Measurements from ENCODE around the gene TMEM272. TPM values are rescaled to one million over a fixed set of nuclear protein-coding genes. Genes with fewer than 3 reads are reported as not detected.

The TMEM272 gene
- total RNA-seq, 1 donor from 2014 or later = 2.9 TPM

DNA sequence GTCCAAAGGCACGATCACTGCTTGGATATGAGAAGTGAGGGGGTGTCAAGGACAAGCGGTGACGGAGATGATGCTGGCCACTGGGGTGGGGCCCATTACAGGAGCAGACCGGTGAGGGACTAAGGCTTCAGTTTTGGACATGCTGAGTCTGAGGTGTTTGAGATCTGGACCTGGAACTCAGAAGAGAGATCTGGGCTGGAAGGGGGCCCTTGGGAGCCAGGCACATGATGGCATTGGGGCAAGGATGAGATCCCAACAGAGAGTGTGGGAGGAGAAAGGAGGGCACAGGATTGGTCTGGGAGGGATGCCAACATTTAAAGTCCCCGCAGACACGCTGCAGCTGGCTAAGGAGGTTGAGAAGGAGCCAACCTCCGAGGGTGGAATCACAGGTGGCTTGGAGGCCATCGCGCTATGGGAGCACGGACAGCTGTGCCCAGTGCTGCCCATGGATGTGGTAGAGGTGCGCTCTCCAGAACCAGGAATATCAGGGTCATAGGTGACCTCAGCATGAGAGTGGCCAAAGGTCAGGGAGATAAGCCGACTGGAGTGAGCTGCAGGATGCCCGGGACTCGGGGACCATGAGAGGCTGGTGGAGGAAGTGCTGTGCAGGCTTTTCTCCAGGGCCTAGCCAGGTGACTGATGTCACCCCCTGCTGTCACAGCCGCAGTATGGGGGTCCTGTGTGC, 62.8 kb downstream of the TMEM272 start:
- no peak overlapping the region for H3K27ac Mint-ChIP-seq
- H3K36me3 Mint-ChIP-seq = no peaks in the 10 kb centered on the region
- H3K4me3 Mint-ChIP-seq = no peak overlapping the region
- TF ChIP-seq, protein P1, sequence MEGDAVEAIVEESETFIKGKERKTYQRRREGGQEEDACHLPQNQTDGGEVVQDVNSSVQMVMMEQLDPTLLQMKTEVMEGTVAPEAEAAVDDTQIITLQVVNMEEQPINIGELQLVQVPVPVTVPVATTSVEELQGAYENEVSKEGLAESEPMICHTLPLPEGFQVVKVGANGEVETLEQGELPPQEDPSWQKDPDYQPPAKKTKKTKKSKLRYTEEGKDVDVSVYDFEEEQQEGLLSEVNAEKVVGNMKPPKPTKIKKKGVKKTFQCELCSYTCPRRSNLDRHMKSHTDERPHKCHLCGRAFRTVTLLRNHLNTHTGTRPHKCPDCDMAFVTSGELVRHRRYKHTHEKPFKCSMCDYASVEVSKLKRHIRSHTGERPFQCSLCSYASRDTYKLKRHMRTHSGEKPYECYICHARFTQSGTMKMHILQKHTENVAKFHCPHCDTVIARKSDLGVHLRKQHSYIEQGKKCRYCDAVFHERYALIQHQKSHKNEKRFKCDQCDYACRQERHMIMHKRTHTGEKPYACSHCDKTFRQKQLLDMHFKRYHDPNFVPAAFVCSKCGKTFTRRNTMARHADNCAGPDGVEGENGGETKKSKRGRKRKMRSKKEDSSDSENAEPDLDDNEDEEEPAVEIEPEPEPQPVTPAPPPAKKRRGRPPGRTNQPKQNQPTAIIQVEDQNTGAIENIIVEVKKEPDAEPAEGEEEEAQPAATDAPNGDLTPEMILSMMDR (IDR thresholded peaks at IDR 0.05; ENCODE audit: unreplicated experiment) = no peak
- peaks cover 13% of the 10 kb centered on the region for H3K4me1 Mint-ChIP-seq
- H3K27me3 Mint-ChIP-seq (ENCODE audit: low read depth) = no peaks in the 10 kb centered on the region
- no peak for DNase-seq (ENCODE audit: low spot score in 2 of 2, unreplicated experiment in 2 of 2)
- H3K9me3 Mint-ChIP-seq = no peaks in the 10 kb centered on the region

GRCh38 chr13:51781246-51782022, 63.5 kb downstream of the TMEM272 start:
- TF ChIP-seq, protein P1 (IDR thresholded peaks at IDR 0.05; ENCODE audit: unreplicated experiment) = no peak
- Mint-ChIP-seq H3K9me3 (no peaks in the 10 kb centered on the region), H3K36me3 (no peaks in the 10 kb centered on the region), H3K4me3 (no peak overlapping the region), H3K27ac (no peak overlapping the region), H3K27me3 (ENCODE audit: low read depth) (no peaks in the 10 kb centered on the region), H3K4me1 (peaks cover 6% of the 10 kb centered on the region)
- no peak for DNase-seq (ENCODE audit: low spot score in 2 of 2, unreplicated experiment in 2 of 2)

- no peak overlapping the region for H3K4me3 Mint-ChIP-seq
- no peak overlapping the region for H3K27ac Mint-ChIP-seq
- no peaks in the 10 kb centered on the region for H3K27me3 Mint-ChIP-seq (ENCODE audit: low read depth)
- no peaks in the 10 kb centered on the region for H3K9me3 Mint-ChIP-seq
- H3K36me3 Mint-ChIP-seq = no peaks in the 10 kb centered on the region
- no peaks in the 10 kb centered on the region for H3K4me1 Mint-ChIP-seq
- no peak for DNase-seq (ENCODE audit: low spot score in 2 of 2, unreplicated experiment in 2 of 2)
- TF ChIP-seq, protein P1 (IDR thresholded peaks at IDR 0.05; ENCODE audit: unreplicated experiment) = no peak
Observed at GRCh38 chr13:51780099-51780498, 64.9 kb downstream of the TMEM272 start.

DNA sequence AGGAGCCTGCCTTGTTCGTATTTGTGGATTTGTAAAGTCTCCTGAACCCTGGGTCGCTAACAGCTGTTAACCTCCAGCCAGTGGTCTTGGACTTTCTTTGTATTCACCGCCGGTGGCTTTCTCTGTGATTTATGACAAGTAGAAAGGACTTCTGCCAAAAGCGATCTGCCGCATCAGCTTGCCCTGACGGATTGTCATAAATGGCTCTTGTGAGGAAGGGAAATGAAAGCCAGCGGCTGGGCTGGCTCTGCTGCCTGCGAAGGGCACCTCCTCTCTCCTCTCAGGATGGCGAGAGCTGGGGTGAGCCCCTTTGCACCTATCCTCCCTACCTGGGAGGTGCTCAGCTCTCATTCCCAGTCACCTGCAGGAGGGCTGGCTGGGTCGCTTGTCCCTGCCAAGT, 66.6 kb downstream of the TMEM272 start:
- Mint-ChIP-seq H3K4me3 (no peak overlapping the region), H3K36me3 (no peaks in the 10 kb centered on the region), H3K4me1 (no peaks in the 10 kb centered on the region), H3K9me3 (no peaks in the 10 kb centered on the region), H3K27ac (no peak overlapping the region), H3K27me3 (ENCODE audit: low read depth) (no peaks in the 10 kb centered on the region)
- TF ChIP-seq, protein P1 (IDR thresholded peaks at IDR 0.05; ENCODE audit: unreplicated experiment) = no peak
- DNase-seq (ENCODE audit: low spot score in 2 of 2, unreplicated experiment in 2 of 2) = no peak

GRCh38 chr13:51777921-51778320, 67.1 kb downstream of the TMEM272 start:
- TF ChIP-seq, protein P1 (IDR thresholded peaks at IDR 0.05; ENCODE audit: unreplicated experiment) = no peak
- DNase-seq (ENCODE audit: low spot score in 2 of 2, unreplicated experiment in 2 of 2) = no peak
- no peaks in the 10 kb centered on the region for H3K36me3 Mint-ChIP-seq
- H3K4me3 Mint-ChIP-seq = no peak overlapping the region
- H3K27me3 Mint-ChIP-seq (ENCODE audit: low read depth) = no peaks in the 10 kb centered on the region
- no peaks in the 10 kb centered on the region for H3K9me3 Mint-ChIP-seq
- H3K4me1 Mint-ChIP-seq = no peaks in the 10 kb centered on the region
- H3K27ac Mint-ChIP-seq = no peak overlapping the region
